Right ventricle myocardium superior (tissue), 1 donor: ENCODE data around the gene CXCL17. TPM values are rescaled to one million over a fixed set of nuclear protein-coding genes. Genes with fewer than 3 reads are reported as not detected.
"Not testable (repeated sequence)": the region's sequence is repeated elsewhere in the genome, so short reads cannot be mapped to it uniquely, and the experiment has no call there.

ENCODE experiments used
- ATAC-seq: fragments of 200-7000 bp; cut with Tn5 transposase; one replicate; pipeline ENCODE4 v1.9.1; 2020; ENCODE audit warnings: mild to moderate bottlenecking; ENCODE audit not compliant: poor library complexity
- DNase-seq: peaks from one replicate; pipeline ENCODE4 v3.0.0-alpha.2; 2020
- intact Hi-C: fragments of 100-400 bp; cut with DNase I; formaldehyde crosslinking; loops from one replicate; pipeline ENCODE4 v1.11.2; 2022
- long read RNA-seq: library from polyadenylated mRNA; unstranded; transcript quantifications from one replicate; pipeline ENCODE4 v2.0.0, GENCODE V29; 2021
- total RNA-seq: library from RNA; stranded (reverse); fragmentation: NEBNext Ultra II Directional; extraction: Animal tissue kit (Norgen Biotek cat#: 25700); gene quantifications from one replicate; pipeline ENCODE4 v1.2.1, GENCODE V29; 2021
- donor health status: DM: no; HTN: yes; CAD: no; lungs with severe emphysema.

Gene CXCL17
- not detected for total RNA-seq
- long read RNA-seq = 0 reads

GRCh38 chr19:42442833-42443232, at the start of gene CXCL17:
TSS of gene CXCL17 (minus strand) at chr19:42442946. CDS start at chr19:42442832, 114 bp downstream.
- ATAC-seq (no peak), DNase-seq (no peak)
- intact Hi-C loops = no loop called here

- DNase-seq (no peak), ATAC-seq (no peak)
- intact Hi-C loops = no loop called here
Observed at GRCh38 chr19:42488783-42489521, 46.2 kb upstream of the CXCL17 start.

GRCh38 chr19:42487798-42488178, 45.0 kb upstream of the CXCL17 start:
- no peak for ATAC-seq
- DNase-seq = no peak
- intact Hi-C loops = no loop called here

GRCh38 chr19:42487032-42487797, 44.5 kb upstream of the CXCL17 start:
- intact Hi-C loops = no loop called here
- DNase-seq (no peak), ATAC-seq (no peak)

- DNase-seq, intact Hi-C loops, ATAC-seq: not testable (repeated sequence)
Observed at GRCh38 chr19:42485036-42485435, 42.3 kb upstream of the CXCL17 start.

- intact Hi-C loops = no loop called here
- DNase-seq = no peak
- ATAC-seq = peak; percentile 29
Observed at GRCh38 chr19:42480335-42481095, 37.8 kb upstream of the CXCL17 start.

- ATAC-seq = no peak
- no peak for DNase-seq
- intact Hi-C loops = no loop called here
Observed at GRCh38 chr19:42479736-42480135, 37.0 kb upstream of the CXCL17 start.

- ATAC-seq = no peak
- DNase-seq = no peak
- intact Hi-C loops = no loop called here
Observed at GRCh38 chr19:42478765-42479311, 36.1 kb upstream of the CXCL17 start.

GRCh38 chr19:42477933-42478332, 35.2 kb upstream of the CXCL17 start:
- intact Hi-C loops = no loop called here
- no peak for DNase-seq
- ATAC-seq = no peak

- intact Hi-C loops = no loop called here
- no peak for DNase-seq
- ATAC-seq = no peak
Observed at GRCh38 chr19:42477117-42477516, 34.4 kb upstream of the CXCL17 start.

- ATAC-seq = no peak
- no peak for DNase-seq
- intact Hi-C loops = no loop called here
Observed at GRCh38 chr19:42475366-42475765, 32.6 kb upstream of the CXCL17 start.

GRCh38 chr19:42474743-42475142, 32.0 kb upstream of the CXCL17 start:
- intact Hi-C loops = no loop called here
- ATAC-seq (no peak), DNase-seq (no peak)

- ATAC-seq (no peak), DNase-seq (no peak)
- intact Hi-C loops = no loop called here
Observed at GRCh38 chr19:42473686-42474085, 30.9 kb upstream of the CXCL17 start.

- intact Hi-C loops = no loop called here
- no peak for ATAC-seq
- no peak for DNase-seq
Observed at GRCh38 chr19:42472402-42473147, 29.8 kb upstream of the CXCL17 start.

GRCh38 chr19:42471554-42472249, 29.0 kb upstream of the CXCL17 start:
- no peak for ATAC-seq
- intact Hi-C loops = no loop called here
- no peak for DNase-seq

- intact Hi-C loops = loop anchor here (5.0 kb wide), 1 partner anchor 58 kb away; the partner anchor contains the start of gene CEACAM1
- DNase-seq (no peak), ATAC-seq (no peak)
Observed at GRCh38 chr19:42469311-42470235, 26.8 kb upstream of the CXCL17 start.

- ATAC-seq = no peak
- DNase-seq = no peak
- intact Hi-C loops = loop anchor here (5.0 kb wide), 1 partner anchor 59 kb away; the partner anchor contains the start of gene CEACAM1
Observed at GRCh38 chr19:42468273-42468796, 25.6 kb upstream of the CXCL17 start.
